Measurements from ENCODE around the gene SVIL.
"Not testable (repeated sequence)": the region's sequence is repeated elsewhere in the genome, so short reads cannot be mapped to it uniquely, and the experiment has no call there.

The SVIL gene

DNA sequence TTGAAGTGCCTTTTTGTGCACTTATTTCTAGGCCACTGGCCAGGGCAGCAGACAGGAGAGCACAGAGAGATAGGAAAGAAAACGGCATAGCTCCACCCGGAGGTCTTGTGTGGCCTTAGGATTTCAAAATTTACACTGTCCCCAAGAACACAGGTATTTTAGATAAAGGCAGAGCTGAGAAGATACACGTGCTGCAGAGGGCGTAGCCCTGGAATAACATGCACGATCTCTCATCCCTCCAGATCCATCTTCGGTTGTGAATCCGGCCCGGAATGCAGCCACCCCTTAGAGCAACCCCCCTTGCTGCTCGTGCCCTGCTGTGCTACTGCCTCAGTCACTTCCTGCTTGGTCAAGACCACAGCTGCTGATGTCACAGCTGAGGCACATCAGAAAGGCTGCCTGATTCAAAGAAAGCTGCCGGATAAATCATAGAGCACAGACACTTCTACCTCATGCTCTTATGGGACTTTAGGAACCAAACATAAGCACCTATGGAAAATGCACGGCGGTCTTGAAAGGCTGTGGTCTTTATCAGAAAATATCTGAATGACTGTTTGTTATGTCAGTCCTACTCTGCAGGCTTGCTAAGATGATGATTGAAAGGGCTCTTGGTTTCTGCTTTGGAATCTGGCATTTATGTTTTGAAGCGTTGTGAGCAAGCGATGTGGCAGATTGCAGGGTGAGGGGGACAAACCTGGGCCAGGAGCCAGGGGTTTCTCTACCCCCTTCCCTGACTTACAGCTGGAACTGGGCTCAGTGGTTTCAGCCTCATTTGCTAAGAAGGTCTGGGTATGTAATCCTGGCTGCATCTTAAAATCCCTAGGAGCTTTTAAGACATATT is 152.0 kb downstream of the SVIL start:
- no peak for DNase-seq

DNA sequence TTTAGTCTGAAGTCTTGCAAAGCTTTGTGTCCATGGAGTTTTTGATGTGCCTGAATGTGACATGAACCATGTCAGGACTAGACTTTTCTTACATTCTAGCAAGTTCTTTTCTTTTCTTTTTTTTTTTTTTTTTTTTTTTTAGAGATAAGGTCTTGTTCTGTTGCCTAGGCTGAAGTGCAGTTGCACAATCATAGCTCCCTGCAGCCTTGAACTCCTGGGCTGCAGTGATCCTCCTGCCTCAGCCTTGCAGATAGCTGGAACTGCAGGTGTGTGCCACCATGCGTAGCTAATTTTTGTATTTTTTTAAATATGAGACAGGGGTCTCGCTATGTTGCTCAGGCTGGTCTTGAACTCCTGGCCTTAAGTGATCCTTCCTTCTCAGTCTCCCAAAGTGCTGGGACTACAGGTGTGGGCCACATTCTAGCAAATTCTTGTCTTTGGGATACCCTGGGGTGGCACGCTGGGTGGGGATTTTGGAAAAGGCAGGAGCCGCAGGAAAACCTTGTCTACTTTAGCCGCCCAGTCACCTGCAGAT is 152.8 kb downstream of the SVIL start:
- DNase-seq, result no peak

DNA sequence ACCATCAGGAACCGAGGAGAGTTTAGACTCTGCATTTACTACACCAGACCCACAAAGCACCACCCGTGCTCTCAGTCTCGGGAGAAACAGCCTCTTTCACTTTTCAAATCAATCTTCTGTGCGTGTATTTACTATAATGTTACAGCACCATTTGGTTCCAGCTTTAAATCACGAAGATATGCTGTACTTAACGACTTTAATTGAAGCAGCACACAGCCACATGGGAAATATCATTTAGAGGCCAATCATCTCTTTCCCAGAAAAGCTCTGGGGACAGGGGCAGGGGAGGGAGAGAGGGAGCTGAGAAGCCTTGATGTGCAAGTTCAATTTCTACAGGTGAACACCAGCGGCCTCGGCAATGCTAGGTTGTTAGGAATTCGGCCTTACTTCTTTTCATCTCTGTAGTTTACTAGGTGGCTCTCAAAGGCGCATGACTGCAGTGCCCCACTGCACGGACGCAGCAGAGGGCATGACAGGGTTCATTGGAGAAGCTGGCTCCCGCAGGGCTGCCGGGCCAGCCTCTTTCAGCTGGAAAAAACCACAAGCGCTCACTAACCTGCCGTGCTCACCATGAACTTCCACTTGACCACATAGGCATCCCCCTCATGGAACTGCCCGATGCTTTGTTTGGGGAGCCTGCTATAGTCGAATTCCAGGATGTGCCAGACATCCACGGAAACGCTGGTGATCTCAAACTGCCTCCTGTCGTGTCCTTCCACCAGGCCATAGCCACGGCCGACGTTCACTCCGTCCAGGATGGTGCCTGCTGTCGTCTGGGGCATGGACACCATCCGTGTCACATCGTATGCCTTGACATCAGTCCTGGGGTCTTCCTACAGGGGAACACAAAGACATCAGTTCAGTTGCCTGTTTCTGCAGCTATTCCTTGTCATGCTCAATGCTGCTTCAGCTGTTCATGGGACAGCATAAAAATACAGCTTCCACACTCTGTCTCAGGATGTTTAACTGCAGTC is 154.5 kb downstream of the SVIL start:
- no peak for DNase-seq

DNA sequence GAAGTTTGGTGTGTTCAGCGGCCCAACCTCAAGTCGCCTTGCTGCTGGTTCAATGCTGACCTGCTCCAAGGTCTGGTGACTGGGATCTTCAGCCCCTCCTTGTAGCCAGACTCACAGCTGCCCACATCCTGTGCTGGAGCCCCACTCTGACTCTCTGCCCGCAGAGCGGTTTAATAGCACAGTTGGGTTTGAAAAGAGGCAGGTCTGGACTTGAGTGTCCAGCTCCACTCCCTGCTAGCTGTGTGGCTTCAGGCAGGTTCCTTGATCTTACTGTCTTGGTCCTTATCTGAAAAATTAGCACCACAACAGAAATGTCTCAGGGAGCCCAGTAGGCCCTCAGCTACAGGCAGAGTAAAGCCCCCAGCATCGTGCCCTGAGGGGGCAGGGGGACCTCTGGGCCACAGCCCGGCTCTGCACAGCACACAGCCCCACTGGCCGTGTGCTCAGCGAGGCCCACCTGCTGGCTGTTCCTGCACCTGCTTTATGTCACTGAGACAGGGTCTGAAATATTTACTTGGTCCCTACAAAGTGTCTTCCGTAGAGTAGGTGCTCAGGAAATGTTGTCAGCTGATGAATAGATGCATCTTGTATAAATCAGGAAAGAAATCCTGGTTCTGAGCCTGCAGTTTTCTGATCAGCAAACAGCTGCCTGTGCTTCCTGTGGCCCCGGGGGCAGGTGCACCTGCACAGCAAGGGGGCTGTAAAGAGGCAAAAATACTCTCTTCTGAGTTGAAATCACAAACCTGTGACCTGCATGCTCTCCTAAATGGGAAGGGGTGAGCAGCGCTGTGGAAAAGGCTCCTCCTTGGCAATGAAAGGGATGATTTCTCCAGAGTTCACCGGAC is 155.5 kb downstream of the SVIL start:
- DNase-seq, result no peak

DNA sequence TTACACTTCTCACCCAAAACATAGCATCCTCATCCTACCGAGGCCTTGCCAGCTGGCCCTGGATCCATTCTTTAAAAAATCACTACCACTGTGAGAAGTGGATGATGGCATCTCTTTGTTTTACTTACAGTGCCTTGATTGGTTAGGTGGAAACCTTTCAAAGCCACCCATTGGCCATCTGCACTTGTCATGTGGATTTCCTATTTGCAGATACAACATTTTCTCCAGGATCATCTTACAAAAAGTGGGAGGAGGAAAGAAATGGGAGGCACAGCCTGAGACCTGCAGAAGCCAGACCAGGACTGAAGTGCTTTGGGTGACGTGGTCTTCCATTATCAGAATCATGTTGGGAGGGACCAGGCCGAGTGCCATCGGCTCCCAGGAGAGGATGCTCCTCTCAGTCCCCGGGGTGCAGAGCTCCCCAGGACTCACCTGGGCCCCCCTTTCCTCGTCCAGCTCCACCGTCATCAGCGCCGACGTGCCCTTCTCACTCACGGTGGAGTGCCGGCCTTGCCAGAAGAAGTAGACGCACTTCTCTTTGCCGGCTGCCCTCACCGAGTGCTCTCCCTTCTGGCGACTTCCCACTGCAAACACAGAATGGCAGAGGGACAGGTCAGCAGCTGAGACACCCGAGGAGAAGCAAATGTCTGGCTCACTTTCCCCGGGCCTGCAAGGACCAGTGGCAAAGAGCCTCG is 161.2 kb downstream of the SVIL start:
- no peak for DNase-seq

GRCh38 chr10:29473087-29473356 is 161.7 kb downstream of the SVIL start:
- no peak for DNase-seq

DNA sequence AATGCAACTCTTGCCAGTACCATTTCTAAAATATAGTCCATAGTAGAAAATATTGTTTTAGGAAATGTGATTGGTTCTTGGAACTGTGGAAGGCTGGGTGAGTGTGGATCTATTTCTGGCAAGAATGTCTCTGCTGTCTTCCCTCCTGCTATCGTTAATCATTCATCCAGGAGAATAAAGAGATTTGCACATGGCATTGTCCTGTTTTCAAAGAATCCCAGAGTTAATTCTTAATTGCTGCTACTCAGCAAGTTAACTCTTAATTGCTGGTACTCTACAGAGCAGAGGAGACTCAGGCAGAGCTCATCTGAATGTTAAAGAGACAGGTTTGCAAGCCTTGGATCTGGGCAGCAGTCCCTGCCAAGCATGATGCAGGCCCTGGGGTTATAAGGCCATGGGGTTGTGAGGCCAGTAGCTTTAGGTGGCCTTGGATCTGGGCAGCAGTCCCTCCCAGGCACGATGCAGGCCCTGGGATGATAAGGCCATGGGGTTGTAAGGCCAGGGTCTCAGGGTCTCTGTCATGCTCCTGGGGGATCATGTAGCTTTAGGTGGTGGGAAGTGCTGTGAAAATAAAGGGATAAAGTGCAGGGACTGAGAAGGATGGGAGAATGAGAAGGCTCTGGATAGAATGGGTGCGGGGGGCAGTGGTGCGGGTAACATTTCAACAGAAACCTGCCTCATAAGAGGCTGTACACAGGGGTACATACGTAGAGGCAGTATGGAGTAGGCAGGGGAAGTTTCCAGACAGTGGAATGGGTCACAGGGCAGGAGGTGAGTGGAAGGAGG is 162.3 kb downstream of the SVIL start:
- DNase-seq, result no peak

- no peak for DNase-seq
Measured at GRCh38 chr10:29471544-29471859, 163.3 kb downstream of the SVIL start.

DNA sequence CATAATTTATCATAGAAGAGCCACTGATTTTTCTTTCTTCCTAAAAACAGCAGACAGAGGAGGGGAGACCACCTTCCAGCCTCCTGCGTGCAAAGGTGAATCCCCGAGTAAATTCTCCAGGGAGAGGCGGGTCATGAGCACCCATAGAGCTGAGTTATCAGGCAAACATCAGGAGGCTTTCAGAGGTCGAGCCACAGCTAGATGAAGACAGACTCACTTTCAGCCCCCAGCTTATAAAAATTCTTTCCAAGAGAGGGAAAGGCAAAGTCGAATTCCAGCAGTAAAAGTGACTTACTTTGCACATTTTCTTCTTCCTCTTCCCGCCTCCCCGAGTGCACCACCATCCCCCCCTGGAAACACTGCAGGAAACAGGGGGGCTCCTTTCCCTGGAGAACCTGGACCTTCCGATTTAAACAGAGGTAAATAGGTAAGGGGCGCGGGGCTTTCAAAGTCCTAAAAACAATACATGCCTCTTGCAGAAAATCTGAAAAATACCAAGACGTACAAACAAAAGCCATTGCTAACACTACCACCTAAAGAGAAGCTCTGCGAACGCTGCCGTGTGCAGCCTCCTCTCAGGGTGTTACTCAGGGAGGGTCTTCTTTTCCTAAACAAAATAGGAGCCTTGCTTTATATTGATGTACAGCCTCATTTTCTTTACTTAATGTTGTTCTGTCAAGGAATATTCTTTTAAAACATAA is 163.8 kb downstream of the SVIL start:
- DNase-seq, result no peak

DNA sequence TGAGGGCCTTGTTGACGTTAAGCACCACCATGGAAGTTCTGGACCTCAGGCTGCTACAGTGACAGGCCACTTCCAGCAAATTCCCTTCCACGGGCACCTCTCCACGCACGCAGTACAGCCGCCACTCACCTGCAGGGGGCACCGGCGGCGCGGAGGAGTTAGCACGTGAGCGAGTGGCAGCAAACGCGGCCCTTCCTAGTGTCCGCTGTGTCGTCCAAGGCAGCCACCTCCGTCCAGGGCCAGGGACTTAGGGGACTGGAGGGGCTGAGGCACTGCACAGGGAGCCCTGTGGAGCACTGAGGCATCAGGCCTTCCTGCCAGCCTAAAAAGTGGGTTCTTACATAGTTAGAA is 164.4 kb downstream of the SVIL start:
- no peak for DNase-seq

- no peak for DNase-seq
Measured at GRCh38 chr10:29469481-29470354, 165.1 kb downstream of the SVIL start.

- no peak for DNase-seq
Measured at GRCh38 chr10:29465384-29465783, 169.4 kb downstream of the SVIL start.

DNA sequence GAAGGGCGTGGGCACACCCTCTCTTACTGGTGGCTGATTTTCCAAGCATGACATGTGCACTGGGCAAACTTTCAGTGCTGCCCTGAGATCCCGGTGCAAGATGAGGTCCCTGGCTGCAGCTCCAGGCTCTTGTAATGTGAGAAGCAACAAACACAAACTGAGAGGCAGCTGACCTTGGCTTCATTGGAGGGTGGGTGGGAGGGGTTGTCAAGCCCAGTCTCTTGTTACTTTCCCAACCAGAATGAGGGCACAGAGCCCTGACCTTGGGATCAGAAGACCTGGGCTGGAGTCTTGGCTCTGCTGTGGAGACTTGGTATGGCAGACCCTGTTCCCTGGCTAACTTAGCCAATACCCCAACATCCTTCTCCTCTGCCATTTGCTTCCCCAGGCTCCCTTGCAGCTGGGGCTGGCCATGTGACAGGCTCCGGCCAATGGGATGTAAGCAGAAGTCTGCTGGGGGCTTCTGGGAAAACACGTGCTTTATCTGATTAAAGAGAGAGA is 170.1 kb downstream of the SVIL start:
- not testable (repeated sequence) for DNase-seq

GRCh38 chr10:29461042-29461441 is 173.7 kb downstream of the SVIL start:
- DNase-seq, result no peak

GRCh38 chr10:29458190-29458589 is 176.6 kb downstream of the SVIL start:
- not testable (repeated sequence) for DNase-seq

DNA sequence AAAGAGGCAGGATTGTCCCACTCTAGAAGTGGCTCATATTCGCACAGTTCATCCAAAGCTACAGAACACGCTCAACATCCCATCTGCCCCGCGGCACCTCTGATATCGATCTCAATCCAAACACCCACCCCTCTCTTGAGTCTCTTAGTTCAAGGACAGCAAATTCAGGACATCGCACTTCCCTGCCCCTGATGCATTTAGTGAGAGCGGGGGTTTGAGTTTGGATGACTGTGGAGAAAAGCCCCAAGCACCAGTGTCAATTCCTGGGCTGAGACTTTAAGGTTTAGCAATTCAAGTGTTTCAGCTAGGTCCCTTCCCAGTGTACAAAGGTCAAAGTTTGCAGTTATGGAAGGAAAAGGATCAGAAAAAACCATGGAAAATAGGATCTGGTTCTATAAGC is 179.7 kb downstream of the SVIL start:
- no peak for DNase-seq

- no peak for DNase-seq
Measured at GRCh38 chr10:29454250-29454649, 180.5 kb downstream of the SVIL start.

- DNase-seq, result no peak
Measured at GRCh38 chr10:29452546-29452945, 182.2 kb downstream of the SVIL start.

DNA sequence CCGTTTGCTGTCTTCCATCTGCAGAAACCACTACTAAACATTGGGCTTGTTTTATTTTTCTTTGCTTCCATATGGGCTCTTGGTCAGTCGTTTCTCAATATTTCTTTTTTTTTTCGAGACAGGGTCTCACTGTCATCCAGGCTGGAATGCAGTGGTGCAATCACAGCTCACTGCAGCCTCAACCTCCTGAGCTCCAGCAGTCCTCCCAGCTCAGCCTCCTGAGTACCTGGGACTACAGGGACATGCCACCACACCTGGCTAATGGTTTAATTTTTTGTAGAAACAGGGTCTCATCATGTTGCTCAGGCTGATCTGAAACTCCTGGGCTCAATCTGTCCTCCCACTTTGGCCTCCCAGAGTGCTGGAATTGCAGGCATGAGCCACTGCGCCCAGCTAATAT is 182.8 kb downstream of the SVIL start:
- DNase-seq, result no peak

DNA sequence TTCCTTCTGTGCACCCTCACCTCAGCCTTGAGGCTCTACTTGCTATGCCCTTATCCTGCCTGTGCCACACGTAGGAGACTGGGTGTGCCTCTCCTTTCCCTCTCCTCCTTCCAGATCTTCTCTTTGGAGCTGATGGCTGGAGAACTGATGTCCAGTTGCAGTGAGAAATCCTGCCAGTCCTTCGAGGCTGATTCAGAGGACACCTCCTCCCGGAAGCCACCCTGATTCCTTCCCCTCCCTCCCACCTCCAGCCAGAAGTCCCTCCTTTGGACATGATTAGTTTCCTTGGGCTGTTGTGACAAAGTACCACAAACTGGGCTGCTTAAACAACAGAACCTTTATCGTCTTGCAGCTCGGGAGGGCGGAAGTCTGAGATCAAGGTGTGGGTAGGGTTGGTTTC is 184.4 kb downstream of the SVIL start:
- no peak for DNase-seq
